Tibial artery (tissue), 4 donors: Measurements from ENCODE around the gene C11orf68.

Experiments
- DNase-seq, 2 donors: peaks; one replicate each; pipeline ENCODE4 v3.0.0-alpha.2; 2019
- H3K27ac ChIP-seq, 2 donors: fragments of 200-600 bp; sonication (generic) in 1 of 2; 1 replicate in 1 of 2; 2 replicates in 1 of 2; pipeline ENCODE4 v1.5.1; 2018 to 2019; ENCODE audit warnings: mild to moderate bottlenecking in 1 of 2
- H3K27me3 ChIP-seq, 2 donors: fragments of 200-600 bp; sonication (generic) in 1 of 2; one replicate each; pipeline versions ENCODE4 v1.5.1 to v1.6.0; 2016 to 2019
- H3K36me3 ChIP-seq, 3 donors: fragments of 200-600 bp; sonication (generic) in 2 of 3; one replicate each; pipeline ENCODE4 v1.5.1; 2016 to 2019; ENCODE audit warnings: mild to moderate bottlenecking in 2 of 3
- H3K4me1 ChIP-seq, 4 donors: fragments of 200-600 bp; sonication (generic) in 2 of 4; 1 replicate in 3 of 4; 2 replicates in 1 of 4; pipeline ENCODE4 v1.5.1; 2016 to 2019
- H3K4me3 ChIP-seq, 2 donors: fragments of 200-600 bp; sonication (generic) in 1 of 2; 1 replicate in 1 of 2; 2 replicates in 1 of 2; pipeline ENCODE4 v1.5.1; 2018 to 2019; ENCODE audit warnings: mild to moderate bottlenecking in 2 of 2
- H3K9me3 ChIP-seq, 3 donors: fragments of 200-600 bp; sonication (generic) in 1 of 3; one replicate each; pipeline ENCODE4 v1.5.1; 2016 to 2019
- CTCF ChIP-seq, 2 experiments: fragments of 200-600 bp in 1 of 2; fragments of 450-650 bp in 1 of 2; IDR thresholded peaks; one replicate each; pipeline ENCODE4 v1.5.1; 2017 to 2019; ENCODE audit warnings: antibody characterized with exemption in 2 of 2, mild to moderate bottlenecking in 1 of 2, moderate library complexity in 1 of 2
- intact Hi-C: fragments of 100-400 bp; cut with DNase I; formaldehyde crosslinking; loops from one replicate; pipeline ENCODE4 v1.15.0; 2023; ENCODE audit warnings: low total_unique reads

Gene C11orf68

GRCh38 chr11:65941720-65942310 is 23.0 kb upstream of the C11orf68 start:
- no peaks in the 10 kb centered on the region for H3K9me3 ChIP-seq
- no peaks in the 10 kb centered on the region for H3K36me3 ChIP-seq
- no peaks in the 10 kb centered on the region for H3K4me1 ChIP-seq
- peaks cover 0 to 14% of the 10 kb centered on the region in 2 donors for H3K27me3 ChIP-seq
- DNase-seq: no peak
- H3K27ac ChIP-seq: no peak overlapping the region
- H3K4me3 ChIP-seq: no peak overlapping the region
- no peak for TF ChIP-seq CTCF (IDR thresholded peaks at IDR 0.05)
- intact Hi-C loops: no loop called here

- DNase-seq: no peak
- Histone ChIP-seq H3K4me1 (no peaks in the 10 kb centered on the region), H3K27me3 (peaks cover 0 to 25% of the 10 kb centered on the region in 2 donors), H3K36me3 (no peaks in the 10 kb centered on the region), H3K9me3 (no peaks in the 10 kb centered on the region), H3K27ac (no peak overlapping the region), H3K4me3 (no peak overlapping the region)
- intact Hi-C loops: no loop called here
- TF ChIP-seq CTCF (IDR thresholded peaks at IDR 0.05): no peak
These were observed 18.9 kb upstream of the C11orf68 start for GRCh38 chr11:65937766-65938165.

- DNase-seq: no peak
- no peaks in the 10 kb centered on the region for H3K36me3 ChIP-seq
- no peaks in the 10 kb centered on the region for H3K4me1 ChIP-seq
- peaks cover 0 to 19% of the 10 kb centered on the region in 2 donors for H3K27me3 ChIP-seq
- TF ChIP-seq CTCF (IDR thresholded peaks at IDR 0.05): no peak
- no peak overlapping the region for H3K27ac ChIP-seq
- H3K9me3 ChIP-seq: no peaks in the 10 kb centered on the region
- H3K4me3 ChIP-seq: no peak overlapping the region
- intact Hi-C loops: no loop called here
These were observed 15.2 kb upstream of the C11orf68 start for GRCh38 chr11:65934014-65934413.

- H3K36me3 ChIP-seq: no peaks in the 10 kb centered on the region
- H3K4me1 ChIP-seq: no peaks in the 10 kb centered on the region
- no peak overlapping the region for H3K27ac ChIP-seq
- no peak overlapping the region for H3K4me3 ChIP-seq
- no peak for DNase-seq
- H3K27me3 ChIP-seq: peaks cover 0 to 16% of the 10 kb centered on the region in 2 donors
- no peak for TF ChIP-seq CTCF (IDR thresholded peaks at IDR 0.05)
- H3K9me3 ChIP-seq: no peaks in the 10 kb centered on the region
- intact Hi-C loops: no loop called here
These were observed 13.7 kb upstream of the C11orf68 start for GRCh38 chr11:65932558-65932919.

GRCh38 chr11:65931773-65932557 is 13.1 kb upstream of the C11orf68 start:
- Histone ChIP-seq H3K4me3 (no peak overlapping the region), H3K27ac (no peak overlapping the region), H3K36me3 (no peaks in the 10 kb centered on the region), H3K4me1 (no peaks in the 10 kb centered on the region), H3K9me3 (no peaks in the 10 kb centered on the region), H3K27me3 (peaks cover 0 to 11% of the 10 kb centered on the region in 2 donors)
- no peak for DNase-seq
- no peak for TF ChIP-seq CTCF (IDR thresholded peaks at IDR 0.05)
- intact Hi-C loops: no loop called here
